GM18873 (cell line): ENCODE measurements around the gene FTO.

Source experiments
- ATAC-seq: cut with Tn5 transposase; IDR thresholded peaks from one replicate; pipeline ENCODE4 v1.9.1; 2021; ENCODE audit warnings: mild to moderate bottlenecking, moderate library complexity, moderate number of reproducible peaks; ENCODE audit not compliant: unreplicated experiment, low FRiP score

The FTO gene

GRCh38 chr16:53745753-53746266, 41.9 kb downstream of the FTO start:
- no peak for ATAC-seq

DNA sequence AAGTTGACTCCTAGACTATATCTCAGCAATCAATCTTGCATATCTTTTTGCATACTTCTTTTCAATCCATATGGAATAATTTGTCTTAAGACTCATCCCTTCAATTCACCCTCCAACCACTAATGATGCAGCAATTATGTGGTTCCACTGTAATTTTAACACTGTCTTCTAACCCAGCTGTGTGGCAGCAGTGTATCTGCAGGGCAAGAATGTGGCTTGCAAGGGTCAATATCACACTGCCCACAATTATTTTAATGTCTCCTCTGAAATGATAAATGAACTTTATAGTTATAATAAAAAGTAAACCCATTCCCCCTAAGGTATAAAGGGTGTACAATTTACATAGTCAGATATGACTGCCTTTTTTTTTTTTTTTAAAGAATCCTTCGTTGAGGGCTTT, 48.6 kb downstream of the FTO start:
- ATAC-seq, result no peak

GRCh38 chr16:53753431-53753830, 49.5 kb downstream of the FTO start:
- ATAC-seq, result no peak

- no peak for ATAC-seq
Measured at GRCh38 chr16:53755026-53755910, 51.3 kb downstream of the FTO start.

- no peak for ATAC-seq
Measured at GRCh38 chr16:53756275-53756996, 52.5 kb downstream of the FTO start.

DNA sequence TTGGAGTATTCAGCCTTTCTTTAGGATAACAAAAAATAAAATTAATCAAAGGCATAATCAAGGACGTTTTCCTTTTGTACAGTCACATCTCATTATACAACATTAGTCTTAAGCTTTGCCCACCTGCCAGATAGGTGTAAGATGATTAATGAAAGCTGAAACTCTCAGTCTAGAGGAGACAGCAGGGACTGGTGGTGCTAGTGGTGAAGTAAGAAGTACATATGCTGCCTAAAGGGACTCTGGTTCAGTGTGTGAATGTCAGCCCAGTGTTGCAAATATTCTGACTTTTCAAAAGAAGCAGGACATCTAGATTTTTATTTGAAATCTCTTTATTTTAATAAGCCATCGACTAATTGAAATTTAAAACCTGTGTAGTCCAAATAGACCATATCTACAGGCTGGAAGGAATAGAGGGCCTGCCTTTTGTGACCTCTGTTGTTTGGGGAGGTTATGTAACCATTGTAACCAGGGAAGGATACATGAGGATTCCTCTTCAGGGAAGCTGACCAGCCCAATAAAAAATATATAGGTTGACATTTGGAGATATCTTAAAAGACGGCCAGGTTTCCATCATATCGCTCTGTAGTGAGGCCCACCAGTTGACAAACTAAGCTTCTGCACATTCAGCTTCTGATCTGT, 54.1 kb downstream of the FTO start:
- ATAC-seq, result no peak

DNA sequence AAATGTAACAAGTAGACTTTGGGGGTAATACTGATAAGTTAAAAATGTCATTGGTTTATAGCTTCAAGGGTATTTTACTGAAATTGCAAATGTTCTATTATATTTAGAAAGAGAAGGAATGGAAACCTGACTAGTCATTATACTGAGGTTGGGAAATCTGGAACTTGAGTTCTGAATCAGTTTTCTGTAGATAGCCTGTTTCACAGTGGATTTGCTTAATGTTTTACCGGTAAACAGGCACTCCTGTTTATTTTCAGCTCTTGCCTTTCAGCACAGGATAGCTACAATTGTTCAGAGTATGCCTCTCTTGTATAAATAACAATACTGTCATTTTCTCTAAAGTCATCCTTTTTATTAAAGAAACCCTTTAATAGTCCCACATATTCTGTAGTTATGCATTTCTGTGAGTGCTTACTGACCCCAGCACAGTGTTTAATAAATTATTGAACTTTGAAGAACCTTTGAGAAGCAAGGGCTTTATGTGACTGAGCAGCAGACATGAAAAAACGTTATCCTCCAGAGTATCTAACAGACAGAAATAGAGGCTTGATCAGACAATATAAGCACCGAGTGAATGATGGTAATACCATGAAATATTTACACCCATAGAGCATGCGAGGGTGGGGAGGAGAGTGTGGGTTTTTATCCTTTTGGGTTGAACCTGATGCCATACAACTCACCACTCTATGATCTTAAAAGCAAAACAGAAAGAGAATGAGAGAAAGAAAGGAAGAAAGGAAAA, 58.2 kb downstream of the FTO start:
- ATAC-seq, result no peak

DNA sequence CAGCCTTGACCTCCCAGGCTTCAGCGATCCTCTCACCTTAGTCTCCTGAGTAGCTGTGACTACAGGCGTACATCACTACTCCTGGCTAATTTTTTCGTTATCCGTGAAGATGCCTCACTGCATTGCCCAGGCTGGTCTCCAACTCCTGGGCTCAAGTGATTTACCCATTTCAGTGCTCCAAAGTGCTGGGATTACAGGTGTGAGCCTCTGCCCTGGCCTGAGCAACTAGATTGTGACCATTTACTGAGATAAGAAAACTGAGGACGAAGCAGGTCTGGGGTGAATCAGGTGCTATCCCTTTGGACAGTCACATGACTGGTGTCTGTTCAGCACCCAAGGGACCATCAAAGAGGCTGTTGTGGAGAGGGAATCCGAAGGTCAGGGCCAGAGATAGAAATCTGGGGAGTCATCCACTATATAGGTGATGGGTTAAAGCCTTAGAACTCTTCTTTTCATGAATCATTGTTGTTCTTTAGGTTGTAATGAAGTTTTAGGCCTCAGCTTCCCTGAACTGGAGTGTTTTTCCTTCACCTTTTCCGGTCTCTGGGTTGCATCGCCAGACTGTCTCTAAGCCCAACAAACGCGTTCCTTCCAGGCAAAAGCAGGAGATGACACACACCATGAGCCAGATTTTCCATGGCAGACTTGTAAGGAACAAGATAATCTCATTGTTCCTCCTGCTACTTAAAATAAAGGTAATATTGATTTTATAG, 62.5 kb downstream of the FTO start:
- ATAC-seq, result no peak

GRCh38 chr16:53768167-53768566, 64.2 kb downstream of the FTO start:
- no peak for ATAC-seq

GRCh38 chr16:53768593-53768992, 64.6 kb downstream of the FTO start:
- ATAC-seq, result no peak

- no peak for ATAC-seq
Measured at GRCh38 chr16:53769185-53769584, 65.2 kb downstream of the FTO start.

DNA sequence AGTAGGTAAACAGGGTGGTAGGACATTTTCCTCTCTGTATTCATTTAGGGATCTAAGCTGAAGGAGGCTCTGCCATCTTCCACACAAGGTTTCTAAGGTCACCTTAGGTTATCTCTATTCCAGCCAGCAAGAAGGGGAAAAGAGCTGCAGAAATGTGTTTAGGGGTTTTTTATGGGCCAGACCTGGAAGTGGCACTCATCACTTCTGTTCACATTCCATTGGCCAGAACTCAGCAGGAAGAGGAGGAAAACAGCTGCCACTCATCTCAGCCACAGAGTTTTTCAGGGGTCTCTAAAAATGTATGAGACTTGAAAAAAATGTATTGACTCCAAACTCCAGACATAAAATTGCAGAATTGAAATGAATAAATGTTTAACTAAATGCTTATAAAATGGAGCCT, 65.8 kb downstream of the FTO start:
- no peak for ATAC-seq

GRCh38 chr16:53770641-53771040, 66.7 kb downstream of the FTO start:
- ATAC-seq, result no peak

GRCh38 chr16:53771655-53772497, 67.9 kb downstream of the FTO start:
- no peak for ATAC-seq

DNA sequence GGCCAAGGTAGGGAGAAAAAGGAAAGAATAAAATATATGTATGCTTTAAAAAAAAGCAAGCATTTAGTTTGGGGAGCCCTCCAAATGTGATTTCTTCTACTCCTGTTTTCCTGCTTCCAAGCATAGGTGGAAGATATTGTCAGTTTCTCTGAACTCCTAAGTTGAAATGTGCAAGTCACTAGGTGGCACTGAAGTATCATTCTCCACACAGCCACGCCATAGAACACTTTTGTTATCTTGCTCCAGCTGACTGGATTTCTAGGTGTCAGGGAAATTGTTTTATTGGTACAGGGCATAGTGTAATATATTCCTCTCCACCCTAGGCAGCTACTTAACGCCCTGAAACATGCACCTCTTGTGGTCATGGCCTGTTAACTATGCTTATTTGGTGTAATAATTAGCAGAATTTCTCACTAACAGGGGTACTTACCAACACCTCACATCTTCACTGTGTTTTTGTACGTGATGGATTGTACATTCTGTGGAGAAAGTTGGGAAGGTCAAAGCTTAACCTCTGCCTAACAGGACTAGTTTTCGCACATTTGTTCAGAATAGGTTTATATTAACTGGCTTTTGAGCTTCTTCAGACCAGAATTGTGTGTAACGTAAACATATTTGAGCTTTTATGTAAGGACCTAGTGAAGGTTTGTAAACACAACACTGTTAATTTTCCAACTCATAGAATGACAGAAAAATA, 69.3 kb downstream of the FTO start:
- ATAC-seq, result no peak

- no peak for ATAC-seq
Measured at GRCh38 chr16:53773881-53774280, 69.9 kb downstream of the FTO start.

DNA sequence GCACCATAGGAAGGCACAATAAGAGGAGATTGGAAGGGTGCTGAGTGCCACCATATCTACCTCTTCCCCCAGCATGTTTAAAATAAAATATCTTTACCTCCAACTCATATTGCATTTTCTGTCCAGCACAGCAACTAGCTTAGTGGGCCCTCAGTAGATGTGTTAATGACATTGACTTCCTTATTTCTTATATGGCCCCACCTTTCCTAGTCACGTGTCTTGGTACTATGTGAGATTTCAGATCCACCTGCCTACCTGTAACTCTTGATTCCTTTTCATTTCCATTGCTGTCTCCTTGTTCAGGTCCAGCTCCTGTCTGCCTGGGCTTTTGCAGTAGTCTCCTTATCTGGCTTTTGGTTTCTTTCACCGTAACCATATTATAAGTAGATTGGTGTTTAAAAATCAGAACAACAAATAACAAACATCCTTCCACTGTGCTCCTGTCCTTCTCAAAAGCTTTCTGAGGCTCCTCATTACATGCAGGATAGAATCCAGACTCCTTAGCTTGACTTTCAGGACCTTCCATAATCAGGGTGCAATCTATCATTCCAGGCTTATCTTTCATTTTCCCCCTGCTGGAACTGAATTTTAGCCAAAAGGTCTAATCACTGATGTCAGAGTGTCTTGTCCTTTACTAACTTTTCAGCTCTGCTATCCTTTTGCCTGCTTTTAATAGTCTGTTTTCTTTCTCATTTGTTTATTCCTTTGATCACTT, 71.3 kb downstream of the FTO start:
- no peak for ATAC-seq
